ENCODE results near the gene OBSCN.
A peak's percentile ranks its signal among the peaks of the same experiment; 100 is the strongest.

The OBSCN gene

DNA sequence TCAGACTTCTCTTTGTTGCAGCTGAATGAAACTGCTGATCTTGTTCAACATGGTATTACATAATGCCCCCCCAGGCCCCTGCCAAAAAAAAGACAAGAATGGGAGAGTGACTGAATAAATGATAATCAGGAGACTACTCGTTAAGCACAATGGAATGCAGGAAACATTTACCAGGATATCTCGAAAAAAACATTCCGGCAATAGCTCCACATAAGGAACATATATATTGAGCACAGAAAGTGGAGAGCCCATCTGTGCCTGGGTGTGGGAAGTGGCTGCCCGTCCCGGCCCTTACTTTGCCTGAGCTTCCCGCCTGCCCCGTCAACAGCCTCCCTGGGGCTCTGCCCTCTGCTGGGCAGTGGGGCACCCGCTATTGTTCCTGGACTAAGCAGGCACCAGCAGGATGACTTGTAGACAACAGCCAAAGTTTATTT, 185.4 kb downstream of the OBSCN start:
- TF ChIP-seq CTCF (IDR thresholded peaks at IDR 0.05) = peak; percentile 73

- no peak for TF ChIP-seq CTCF (IDR thresholded peaks at IDR 0.05)
Measured at GRCh38 chr1:228393811-228394570, 186.1 kb downstream of the OBSCN start.

DNA sequence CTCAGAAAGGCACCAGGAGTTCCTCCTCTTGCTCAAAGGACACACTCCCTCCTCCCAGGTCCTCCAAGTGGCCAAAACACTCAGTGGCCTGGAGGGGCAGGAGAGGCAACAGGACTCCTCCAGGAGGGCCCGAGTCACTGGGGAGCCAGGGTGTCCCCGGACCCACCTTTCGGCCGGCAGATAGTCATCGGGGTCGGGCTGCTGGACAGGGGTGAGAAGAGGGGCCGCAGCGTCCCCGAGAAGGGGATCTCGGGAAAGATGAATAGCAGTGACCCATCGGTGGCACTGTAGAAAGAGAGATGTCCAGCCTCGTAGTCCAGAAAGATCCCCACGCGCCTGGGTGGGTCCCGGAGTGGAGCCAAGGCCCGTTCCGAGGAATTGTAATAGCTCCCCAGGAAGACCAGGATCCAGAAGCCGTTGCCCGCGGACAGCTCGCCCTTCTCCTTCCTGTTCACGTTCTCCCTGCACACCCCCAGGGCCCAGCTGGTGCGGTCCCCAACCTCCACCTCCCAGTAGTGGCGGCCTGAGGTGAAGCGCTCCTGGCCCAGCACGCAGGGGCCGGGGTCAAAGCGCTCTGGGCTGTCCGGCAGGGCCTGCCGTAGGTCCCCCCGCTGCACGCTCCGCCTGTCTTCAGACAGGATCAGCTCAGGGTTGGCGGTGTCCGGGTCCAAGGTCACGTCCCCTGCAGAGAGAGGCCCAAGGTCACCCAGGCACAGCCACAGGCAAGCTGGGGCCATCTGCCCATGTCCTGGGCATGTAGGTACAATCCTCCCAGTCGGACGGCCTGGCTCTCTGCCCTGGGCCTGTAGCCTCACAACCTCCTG, 186.9 kb downstream of the OBSCN start:
- no peak for TF ChIP-seq CTCF (IDR thresholded peaks at IDR 0.05)

DNA sequence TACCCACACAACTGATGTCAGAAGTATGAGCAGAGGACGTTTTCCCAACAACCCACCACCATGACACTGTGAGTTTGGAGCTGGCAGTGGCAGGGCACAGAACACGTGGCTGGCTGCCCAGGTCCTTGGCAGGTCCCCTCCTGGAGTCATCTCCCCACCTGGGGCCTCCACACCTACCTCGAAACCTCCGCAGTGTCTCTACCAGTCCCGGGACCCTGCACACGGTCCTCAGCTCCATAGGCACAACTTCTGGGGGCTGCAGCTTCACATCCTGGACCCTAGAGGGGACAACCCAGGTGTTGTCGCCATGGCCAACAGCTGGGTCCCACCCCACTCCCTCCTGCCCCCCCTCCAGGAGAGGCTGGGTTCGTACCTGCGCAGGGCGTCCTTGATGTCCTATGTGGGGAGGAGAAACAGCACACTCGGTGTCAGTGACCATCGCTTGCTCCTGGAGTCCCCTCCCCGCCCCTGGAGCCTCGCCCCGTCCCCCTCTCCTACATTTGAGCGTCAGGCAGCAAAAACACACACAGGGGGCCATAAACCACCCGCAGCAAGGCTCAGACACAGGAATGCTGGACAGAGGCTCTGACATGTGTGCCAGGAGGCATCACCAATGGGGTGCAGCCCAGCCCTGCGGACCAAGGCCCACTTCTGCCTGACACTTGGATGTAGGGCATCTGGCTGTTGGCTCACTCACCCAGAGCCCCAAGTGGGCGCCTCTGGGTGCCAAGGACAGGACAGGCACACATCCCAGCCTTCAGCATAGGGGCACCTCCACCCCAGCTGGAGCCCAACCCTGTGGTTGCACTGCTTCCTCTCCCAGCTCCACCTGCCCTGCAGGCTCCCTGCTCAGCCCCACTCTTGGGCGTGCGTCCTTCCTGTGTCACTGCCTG, 189.2 kb downstream of the OBSCN start:
- no peak for TF ChIP-seq CTCF (IDR thresholded peaks at IDR 0.05)

DNA sequence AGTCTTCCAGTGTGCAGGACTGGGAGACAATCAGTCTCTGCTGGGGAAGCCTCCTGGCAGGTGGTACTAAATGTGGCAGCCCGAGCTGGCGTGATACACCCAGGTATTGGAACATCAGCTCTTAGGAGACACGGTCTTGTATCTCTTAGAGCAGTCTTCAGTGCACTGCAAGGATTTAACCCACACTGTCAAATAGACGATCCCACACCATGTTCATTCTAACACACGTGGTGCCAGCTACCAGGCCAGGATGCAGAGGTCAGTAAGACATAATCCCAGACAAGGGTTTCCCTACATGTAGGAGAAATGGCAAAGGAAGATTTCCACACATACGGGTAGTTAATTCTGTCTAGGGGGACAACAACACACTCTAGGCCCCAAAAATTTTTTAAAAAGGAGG, 190.1 kb downstream of the OBSCN start:
- TF ChIP-seq CTCF (IDR thresholded peaks at IDR 0.05) = no peak

DNA sequence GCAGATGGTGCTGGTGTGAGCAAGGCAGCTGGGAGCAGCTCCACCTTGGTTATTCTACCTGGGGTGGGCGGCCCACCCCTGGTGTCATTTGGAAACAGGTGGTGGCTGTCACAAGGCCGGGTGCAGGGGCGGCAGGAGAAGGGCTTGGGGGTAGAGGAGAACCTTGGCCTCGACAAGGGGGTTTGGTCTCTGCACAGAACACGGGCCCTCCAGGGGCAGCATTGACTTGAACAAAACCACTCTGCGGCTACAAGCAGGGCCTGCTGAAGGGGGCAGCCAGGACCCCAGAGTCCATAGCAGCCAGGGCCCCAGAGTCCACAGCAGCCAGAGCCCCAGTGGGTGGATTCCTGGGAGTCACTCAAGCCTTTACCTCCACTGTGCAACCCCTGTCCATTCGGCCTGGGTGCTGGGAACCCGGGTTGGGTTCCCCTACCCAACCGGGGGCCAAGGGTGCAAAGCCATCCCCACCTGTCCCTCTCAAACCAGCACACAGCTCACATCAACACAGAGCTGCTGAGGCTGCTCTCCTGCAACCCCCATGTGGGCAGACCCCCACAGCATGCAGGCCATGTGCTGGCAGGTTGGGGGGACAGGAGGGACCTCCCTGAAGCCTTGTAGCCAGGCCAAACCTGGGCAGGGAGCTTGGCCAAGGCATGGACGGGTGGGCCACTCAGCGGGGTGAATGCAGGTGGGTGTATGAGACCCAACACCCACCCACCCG, 191.1 kb downstream of the OBSCN start:
- no peak for TF ChIP-seq CTCF (IDR thresholded peaks at IDR 0.05)

Measured in LNCAP (cell line).